ENCODE measurements around the gene ULK4. TPM values are rescaled to one million over a fixed set of nuclear protein-coding genes. Genes with fewer than 3 reads are reported as not detected.
A peak's percentile ranks its signal among the peaks of the same experiment; 100 is the strongest.

ULK4 gene
- total and polyA plus RNA-seq, 12 donors: 1.6 to 24.5 (median 6.9) TPM

DNA sequence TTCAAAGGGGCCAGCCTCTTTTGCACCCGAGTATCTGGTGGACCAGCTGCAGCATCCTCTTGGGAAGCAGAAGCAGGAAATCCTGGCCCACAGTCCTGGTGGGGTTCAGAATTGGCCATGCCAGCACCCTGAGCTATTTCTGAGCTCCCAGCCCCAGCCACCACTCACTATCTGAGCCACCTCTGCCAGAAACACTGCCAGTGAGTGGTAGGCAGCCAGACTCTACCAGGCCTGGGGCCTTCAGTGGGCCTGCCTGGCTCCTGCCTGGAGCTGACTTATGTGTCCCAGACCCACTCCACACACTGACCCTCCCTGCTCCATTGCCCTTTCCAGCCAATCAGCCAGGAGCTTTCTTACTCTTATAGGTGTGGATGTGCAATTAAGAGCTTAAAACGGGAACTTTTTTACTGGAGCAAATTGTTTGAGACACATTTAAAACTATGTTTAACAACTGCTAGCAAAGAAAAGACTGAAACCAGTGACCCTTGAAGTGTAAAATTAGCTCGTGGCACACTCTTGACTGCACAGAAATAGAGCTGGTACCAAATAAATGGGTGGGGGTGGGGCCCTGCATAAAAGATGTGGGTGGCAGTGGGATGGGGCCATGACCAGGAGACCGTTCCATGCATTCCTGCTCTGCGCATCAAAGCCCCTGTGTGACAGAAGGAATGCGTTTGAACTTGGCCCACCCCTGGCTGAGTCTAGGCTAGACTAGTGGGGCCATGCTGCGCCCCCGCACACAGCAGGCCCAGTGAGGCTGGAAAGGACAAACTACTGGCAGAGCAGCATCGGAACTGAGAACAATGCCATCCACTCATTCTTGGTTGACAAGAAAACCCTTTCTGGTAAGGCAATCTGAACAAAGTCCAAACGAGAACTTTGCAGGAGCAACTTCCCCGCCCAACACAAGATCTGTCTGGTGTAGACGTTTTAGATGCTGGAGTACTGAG is 714.6 kb downstream of the ULK4 start:
- H3K4me3 ChIP-seq: no peak overlapping the region
- no peaks in the 10 kb centered on the region for H3K9me3 ChIP-seq (replicated peaks in 1 of 3)
- H3K36me3 ChIP-seq (replicated peaks in 1 of 2): peaks cover 0 to 10% of the 10 kb centered on the region in 2 donors
- no peaks in the 10 kb centered on the region for H3K4me1 ChIP-seq (replicated peaks in 1 of 2)
- TF ChIP-seq, protein P1, sequence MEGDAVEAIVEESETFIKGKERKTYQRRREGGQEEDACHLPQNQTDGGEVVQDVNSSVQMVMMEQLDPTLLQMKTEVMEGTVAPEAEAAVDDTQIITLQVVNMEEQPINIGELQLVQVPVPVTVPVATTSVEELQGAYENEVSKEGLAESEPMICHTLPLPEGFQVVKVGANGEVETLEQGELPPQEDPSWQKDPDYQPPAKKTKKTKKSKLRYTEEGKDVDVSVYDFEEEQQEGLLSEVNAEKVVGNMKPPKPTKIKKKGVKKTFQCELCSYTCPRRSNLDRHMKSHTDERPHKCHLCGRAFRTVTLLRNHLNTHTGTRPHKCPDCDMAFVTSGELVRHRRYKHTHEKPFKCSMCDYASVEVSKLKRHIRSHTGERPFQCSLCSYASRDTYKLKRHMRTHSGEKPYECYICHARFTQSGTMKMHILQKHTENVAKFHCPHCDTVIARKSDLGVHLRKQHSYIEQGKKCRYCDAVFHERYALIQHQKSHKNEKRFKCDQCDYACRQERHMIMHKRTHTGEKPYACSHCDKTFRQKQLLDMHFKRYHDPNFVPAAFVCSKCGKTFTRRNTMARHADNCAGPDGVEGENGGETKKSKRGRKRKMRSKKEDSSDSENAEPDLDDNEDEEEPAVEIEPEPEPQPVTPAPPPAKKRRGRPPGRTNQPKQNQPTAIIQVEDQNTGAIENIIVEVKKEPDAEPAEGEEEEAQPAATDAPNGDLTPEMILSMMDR (IDR thresholded peaks at IDR 0.05): no peak
- TF ChIP-seq POLR2A (IDR thresholded peaks at IDR 0.05): no peak
- DNase-seq: no peak
- WGBS, 4 donors: 84 to 89% (median 87%) methylated on average over 12 of the region's 12 CpGs
- no peak overlapping the region for H3K27ac ChIP-seq
- no peaks in the 10 kb centered on the region for H3K27me3 ChIP-seq
- intact Hi-C loops (cut with DNase I): no loop called here

DNA sequence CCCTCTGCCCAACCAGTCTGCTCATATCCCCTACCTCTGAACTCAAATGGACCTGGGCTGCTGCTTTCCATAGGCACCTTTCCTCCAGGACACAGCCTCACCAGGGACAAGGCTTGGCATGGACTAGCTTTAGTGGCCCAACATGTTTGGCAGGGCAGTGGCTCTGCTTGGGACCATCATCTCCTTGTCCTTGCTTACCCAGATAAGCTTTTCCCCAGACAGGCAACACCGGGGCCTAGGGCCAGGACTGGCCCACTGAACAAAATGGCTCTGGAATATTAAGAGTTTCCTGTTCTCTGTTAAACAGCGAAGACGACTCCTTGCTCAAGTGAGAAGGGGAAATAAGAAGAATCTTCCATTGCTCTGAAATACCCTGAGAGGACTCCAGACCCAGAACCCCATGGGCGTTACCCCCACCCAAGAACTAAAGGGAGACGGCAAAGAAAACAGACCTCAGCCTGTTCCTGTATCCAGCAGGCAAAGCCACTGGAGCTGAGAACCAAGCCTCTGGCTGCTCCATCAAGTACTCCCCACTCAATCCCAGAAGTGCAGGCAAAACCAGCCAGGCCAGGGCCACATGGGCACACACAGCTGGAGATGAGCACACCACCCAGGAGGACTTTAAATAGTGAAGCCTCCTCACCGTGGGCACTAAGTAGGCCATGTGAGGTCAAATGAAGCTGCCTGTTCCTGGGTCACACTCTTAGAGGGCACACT is 717.1 kb downstream of the ULK4 start:
- Histone ChIP-seq H3K27ac (no peak overlapping the region), H3K4me3 (no peak overlapping the region), H3K4me1 (replicated peaks in 1 of 2) (no peaks in the 10 kb centered on the region), H3K27me3 (no peaks in the 10 kb centered on the region), H3K36me3 (replicated peaks in 1 of 2) (peaks cover 0 to 29% of the 10 kb centered on the region in 2 donors), H3K9me3 (replicated peaks in 1 of 3) (no peaks in the 10 kb centered on the region)
- DNase-seq: peak in 2 of 7 donors; percentile 25 to 29
- intact Hi-C loops (cut with DNase I): no loop called here
- WGBS, 4 donors: 62 to 86% (median 78%) methylated on average over 6 of the region's 6 CpGs
- TF ChIP-seq, protein P1 (IDR thresholded peaks at IDR 0.05): no peak
- no peak for TF ChIP-seq POLR2A (IDR thresholded peaks at IDR 0.05)

DNA sequence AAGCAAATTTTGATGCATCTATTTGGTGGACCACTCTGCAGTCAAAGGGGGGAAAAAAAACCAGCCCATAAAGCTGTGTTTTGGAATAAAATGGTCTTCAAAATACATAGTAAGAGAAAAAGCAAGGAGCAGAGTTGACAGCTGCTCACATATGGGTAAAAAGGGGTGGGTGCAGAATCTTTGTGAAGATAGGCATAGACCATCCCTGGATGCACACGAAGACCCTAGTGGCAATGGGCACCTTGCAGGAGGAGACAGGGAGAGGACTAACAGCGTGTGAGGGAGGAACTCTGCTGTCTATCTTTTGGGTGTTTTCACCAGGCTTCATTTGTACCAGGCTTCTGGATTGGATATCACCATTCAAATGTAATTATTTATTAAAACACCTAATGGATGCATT is 718.7 kb downstream of the ULK4 start:
- Histone ChIP-seq H3K4me3 (no peak overlapping the region), H3K27ac (no peak overlapping the region), H3K27me3 (no peaks in the 10 kb centered on the region), H3K36me3 (replicated peaks in 1 of 2) (peaks cover 0 to 45% of the 10 kb centered on the region in 2 donors), H3K9me3 (replicated peaks in 1 of 3) (no peaks in the 10 kb centered on the region), H3K4me1 (replicated peaks in 1 of 2) (no peaks in the 10 kb centered on the region)
- TF ChIP-seq, protein P1 (IDR thresholded peaks at IDR 0.05): no peak
- no peak for TF ChIP-seq POLR2A (IDR thresholded peaks at IDR 0.05)
- 70 to 99% (median 85%) methylated on average over 2 of the region's 2 CpGs for WGBS, 4 donors
- intact Hi-C loops (cut with DNase I): no loop called here
- DNase-seq: no peak

DNA sequence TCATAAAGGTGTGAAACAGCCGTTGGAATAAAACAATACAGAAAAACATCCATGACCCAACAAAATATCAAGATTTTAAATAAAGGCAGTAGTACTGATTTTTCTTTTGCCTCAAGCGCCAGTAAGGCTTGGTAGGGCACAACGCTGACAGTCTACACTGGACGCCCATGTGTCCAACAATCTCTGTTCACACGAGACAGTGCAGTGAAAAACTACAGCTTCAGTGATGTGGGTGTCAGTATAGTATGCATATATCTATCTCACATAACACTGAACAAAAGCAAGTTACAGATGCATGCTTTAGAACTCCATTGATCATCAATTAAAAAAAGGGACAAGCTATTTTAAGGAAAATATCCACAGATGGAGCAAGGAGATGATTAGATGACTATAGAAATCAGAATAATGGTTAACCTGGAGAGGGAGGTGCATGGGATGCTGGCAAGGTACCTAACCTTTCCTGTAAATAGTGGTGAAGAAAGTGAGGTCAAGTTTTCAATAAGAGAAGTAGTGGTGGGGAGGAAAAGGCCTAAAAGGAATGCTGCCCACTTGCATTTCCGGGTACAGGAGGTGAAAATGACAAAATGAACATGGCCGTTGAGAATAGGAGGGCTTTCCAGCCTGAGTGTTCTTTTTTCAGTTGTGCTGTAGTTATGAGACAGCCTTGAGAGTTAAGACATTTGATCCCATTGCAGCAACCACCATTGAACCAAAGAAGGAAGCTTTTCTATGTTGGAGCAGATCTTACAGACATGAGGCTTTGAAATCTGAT is 719.9 kb downstream of the ULK4 start:
- H3K9me3 ChIP-seq (replicated peaks in 1 of 3): no peaks in the 10 kb centered on the region
- no peak overlapping the region for H3K4me3 ChIP-seq
- TF ChIP-seq POLR2A (IDR thresholded peaks at IDR 0.05): no peak
- TF ChIP-seq, protein P1 (IDR thresholded peaks at IDR 0.05): no peak
- no peak overlapping the region for H3K27ac ChIP-seq
- H3K27me3 ChIP-seq: no peaks in the 10 kb centered on the region
- peaks cover 0 to 57% of the 10 kb centered on the region in 2 donors for H3K36me3 ChIP-seq (replicated peaks in 1 of 2)
- DNase-seq: no peak
- 81 to 94% (median 90%) methylated on average over 7 of the region's 7 CpGs for WGBS, 4 donors
- intact Hi-C loops (cut with DNase I): no loop called here
- H3K4me1 ChIP-seq (replicated peaks in 1 of 2): no peaks in the 10 kb centered on the region
